PC-3 (cell line): ENCODE measurements around the gene CFAP46.

Experiments used
- CTCF ChIP-seq: fragments of 300-600 bp; sonication (generic); conservative IDR thresholded peaks from 2 replicates; pipeline ENCODE4 v1.5.1; 2017; ENCODE audit warnings: antibody characterized with exemption, low read depth, mild to moderate bottlenecking, low read length
- EZH2 ChIP-seq: fragments of 300-600 bp; sonication (generic); IDR thresholded peaks from one replicate; pipeline ENCODE4 v1.6.1; 2017; ENCODE audit warnings: antibody characterized with exemption, mild to moderate bottlenecking, low read length; ENCODE audit not compliant: unreplicated experiment
- EZH2phosphoT487 ChIP-seq: fragments of 300-600 bp; sonication (generic); IDR thresholded peaks from 2 replicates; pipeline ENCODE4 v1.6.1; 2018; ENCODE audit warnings: mild to moderate bottlenecking, antibody characterized with exemption, low read length, borderline replicate concordance

- TF ChIP-seq CTCF (no peak), EZH2phosphoT487 (no peak), EZH2 (no peak)
These were observed 21.1 kb upstream of the CFAP46 start for GRCh38 chr10:132963430-132963960.
